Stimulated activated naive B cell treated with anti-CD40 and anti-IgM and Interleukin-4, amounts not matched to agents 10 μg/mL and 1 μg/mL and 100 μg/mL, for 72 hours (primary cell): ENCODE measurements around the gene ERI3.

Experiments
- ATAC-seq, 2 donors: fragments of 150-1000 bp; cut with Tn5 transposase; replicated peaks; 2 replicates each; pipeline ENCODE4 v1.10.0; 2021; ENCODE audit warnings: moderate library complexity in 1 of 2
- DNase-seq: peaks from one replicate; pipeline ENCODE4 v3.0.0; 2021
- H3K27ac Mint-ChIP-seq: one replicate; pipeline ENCODE4 v1.8.0; 2022; ENCODE audit warnings: mild to moderate bottlenecking, mixed read lengths
- H3K27me3 Mint-ChIP-seq, 2 donors: one replicate each; pipeline ENCODE4 v1.8.0; 2022; ENCODE audit warnings: mixed read lengths in 2 of 2
- H3K36me3 Mint-ChIP-seq, 2 donors: one replicate each; pipeline ENCODE4 v1.8.0; 2022; ENCODE audit warnings: mixed read lengths in 2 of 2, mild to moderate bottlenecking in 1 of 2
- H3K4me1 Mint-ChIP-seq, 2 donors: one replicate each; pipeline ENCODE4 v1.8.0; 2022; ENCODE audit warnings: mixed read lengths in 2 of 2, mild to moderate bottlenecking in 1 of 2
- H3K4me3 Mint-ChIP-seq, 2 donors: one replicate each; pipeline ENCODE4 v1.8.0; 2022; ENCODE audit warnings: mild to moderate bottlenecking in 2 of 2, mixed read lengths in 2 of 2, moderate library complexity in 1 of 2
- H3K9me3 Mint-ChIP-seq, 2 donors: one replicate each; pipeline ENCODE4 v1.8.0; 2022; ENCODE audit warnings: mixed read lengths in 2 of 2, mild to moderate bottlenecking in 1 of 2

ERI3 gene

DNA sequence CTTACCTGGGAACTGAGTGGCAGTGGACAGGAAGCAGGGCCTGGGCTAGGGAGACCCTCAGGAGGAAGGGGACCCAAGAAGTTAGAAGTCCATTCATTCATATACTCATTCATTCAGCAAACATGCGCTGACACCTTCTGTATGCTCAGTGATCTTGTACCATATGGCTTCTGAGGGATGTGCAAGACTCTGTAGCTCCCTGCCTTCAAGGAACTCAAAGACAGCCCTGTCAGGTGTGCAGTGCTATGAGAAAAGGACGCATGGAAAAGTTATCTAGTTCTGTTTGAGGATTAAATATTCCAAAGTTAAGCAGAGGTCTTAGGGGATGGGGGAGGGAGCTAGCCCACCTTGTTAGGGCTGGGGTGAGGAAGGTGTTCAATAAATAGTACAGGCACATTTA is 129.3 kb downstream of the ERI3 start:
- ATAC-seq (no peak), DNase-seq (no peak)
- Mint-ChIP-seq H3K27ac (no peak overlapping the region), H3K9me3 (no peaks in the 10 kb centered on the region), H3K4me3 (no peak overlapping the region), H3K4me1 (peaks cover 10 to 19% of the 10 kb centered on the region in 2 donors), H3K36me3 (peaks cover 7 to 13% of the 10 kb centered on the region in 2 donors), H3K27me3 (no peaks in the 10 kb centered on the region)

DNA sequence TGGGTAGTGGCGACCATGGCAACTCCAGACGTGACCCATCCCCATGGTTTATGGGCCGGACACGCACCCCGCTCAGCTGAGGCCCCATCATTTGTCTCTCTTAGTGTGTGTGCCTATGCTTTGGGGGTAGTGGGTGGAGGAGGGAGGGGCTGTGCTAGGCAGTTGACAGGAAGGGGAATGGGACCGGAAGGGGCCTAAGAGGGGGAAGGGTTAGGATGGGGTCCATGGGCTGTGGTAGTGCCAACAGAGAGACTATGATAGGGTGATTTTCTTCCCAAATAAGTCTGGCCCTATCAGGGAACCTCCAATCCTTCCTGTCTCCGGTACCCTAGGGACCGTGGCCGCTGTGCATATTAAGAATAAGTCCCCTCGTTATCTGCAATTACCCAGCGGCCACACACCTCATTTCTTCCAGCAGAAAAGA is 131.9 kb downstream of the ERI3 start:
- DNase-seq (no peak), ATAC-seq (no peak)
- Mint-ChIP-seq H3K4me1 (peaks cover 10 to 19% of the 10 kb centered on the region in 2 donors), H3K27ac (peak overlapping the region; percentile 66), H3K4me3 (no peak overlapping the region), H3K27me3 (no peaks in the 10 kb centered on the region), H3K9me3 (no peaks in the 10 kb centered on the region), H3K36me3 (peaks cover 13 to 18% of the 10 kb centered on the region in 2 donors)

DNA sequence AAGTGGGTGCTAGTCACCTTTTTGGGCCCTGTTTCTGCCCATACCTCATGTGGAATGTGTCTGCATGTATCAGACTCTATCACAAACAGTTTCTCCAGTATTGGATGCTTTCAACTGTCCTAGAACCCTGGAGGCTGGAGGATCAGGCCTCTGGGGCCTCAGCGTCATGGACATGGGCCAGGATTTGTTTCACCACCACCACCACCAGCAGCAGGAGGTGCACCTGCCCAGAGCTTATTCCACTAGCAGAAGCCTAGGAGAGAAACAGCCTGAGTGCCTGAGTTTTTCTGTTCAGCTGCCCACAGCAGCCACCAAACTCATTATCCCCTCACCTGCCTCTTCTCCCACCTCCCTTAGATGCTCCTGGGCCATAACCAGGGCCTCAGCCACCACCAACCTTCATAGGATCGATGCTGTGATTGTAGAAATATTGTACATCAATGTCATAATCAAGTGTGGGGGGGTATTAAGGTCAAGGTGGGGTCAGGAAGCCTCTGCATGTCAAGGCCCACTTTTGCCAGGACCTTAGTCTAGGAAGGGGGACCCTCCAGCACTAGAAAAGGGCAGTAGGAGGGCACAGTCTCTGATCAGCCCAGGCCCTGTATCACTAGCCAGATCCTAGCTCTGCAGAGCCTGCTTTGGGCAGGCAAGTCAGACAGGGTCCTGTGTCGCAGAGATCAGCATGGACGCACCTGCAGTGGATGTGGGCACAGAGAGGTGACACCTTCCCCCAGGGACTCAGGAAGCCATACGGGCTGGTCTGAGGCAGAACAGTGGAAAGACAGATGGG is 132.5 kb downstream of the ERI3 start:
- Mint-ChIP-seq H3K27me3 (no peaks in the 10 kb centered on the region), H3K9me3 (no peaks in the 10 kb centered on the region), H3K4me3 (no peak overlapping the region), H3K4me1 (peaks cover 10 to 23% of the 10 kb centered on the region in 2 donors), H3K36me3 (peaks cover 13 to 19% of the 10 kb centered on the region in 2 donors), H3K27ac (peak overlapping the region; percentile 66)
- DNase-seq (no peak), ATAC-seq (peak; percentile 19 to 22)

DNA sequence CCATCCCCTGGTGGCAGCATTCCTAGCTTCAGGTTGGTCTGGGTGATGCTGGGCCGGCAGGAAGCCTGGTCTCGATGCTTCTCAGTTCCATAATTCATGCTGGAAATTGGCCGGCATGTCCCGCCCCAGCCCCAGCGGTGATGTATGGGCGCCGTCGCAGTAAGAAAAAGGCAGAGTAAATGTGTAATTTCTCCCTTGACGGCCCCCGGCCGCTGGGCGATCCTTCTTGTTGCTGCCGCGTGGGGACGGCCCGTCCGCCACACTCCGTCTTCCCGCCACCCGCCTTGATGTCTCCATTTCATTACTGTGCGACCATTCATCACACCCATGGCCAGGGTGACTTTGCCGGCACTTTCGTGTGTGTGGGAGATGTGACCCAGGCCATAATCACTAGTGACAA is 133.3 kb downstream of the ERI3 start:
- no peak for DNase-seq
- no peak overlapping the region for H3K27ac Mint-ChIP-seq
- H3K27me3 Mint-ChIP-seq = no peaks in the 10 kb centered on the region
- peaks cover 18 to 23% of the 10 kb centered on the region in 2 donors for H3K36me3 Mint-ChIP-seq
- H3K9me3 Mint-ChIP-seq = no peaks in the 10 kb centered on the region
- H3K4me3 Mint-ChIP-seq = no peak overlapping the region
- no peak for ATAC-seq
- H3K4me1 Mint-ChIP-seq = peaks cover 16 to 31% of the 10 kb centered on the region in 2 donors

DNA sequence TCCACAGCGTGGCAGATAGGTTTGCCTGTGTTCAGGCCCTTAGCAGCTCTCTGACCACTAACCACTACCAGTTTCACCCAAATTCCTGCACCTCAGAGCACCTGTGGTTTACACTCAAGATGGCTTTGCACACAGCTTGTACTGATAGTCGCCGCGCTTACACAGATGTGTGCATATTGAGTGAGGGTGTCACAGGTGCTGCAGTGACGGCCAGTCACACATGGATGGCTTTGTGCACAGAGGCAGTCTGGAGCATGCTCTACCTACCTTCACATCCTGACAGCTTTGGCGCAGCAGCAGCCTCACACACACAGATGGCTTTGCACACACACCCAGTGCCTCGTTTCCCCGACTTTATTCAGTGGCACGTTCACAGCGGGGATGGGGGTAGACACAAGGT is 134.3 kb downstream of the ERI3 start:
- ATAC-seq (no peak), DNase-seq (no peak)
- H3K4me3 Mint-ChIP-seq = no peak overlapping the region
- no peaks in the 10 kb centered on the region for H3K9me3 Mint-ChIP-seq
- peaks cover 23 to 25% of the 10 kb centered on the region in 2 donors for H3K36me3 Mint-ChIP-seq
- peak overlapping the region; percentile 10 for H3K27ac Mint-ChIP-seq
- peaks cover 16 to 31% of the 10 kb centered on the region in 2 donors for H3K4me1 Mint-ChIP-seq
- no peaks in the 10 kb centered on the region for H3K27me3 Mint-ChIP-seq

DNA sequence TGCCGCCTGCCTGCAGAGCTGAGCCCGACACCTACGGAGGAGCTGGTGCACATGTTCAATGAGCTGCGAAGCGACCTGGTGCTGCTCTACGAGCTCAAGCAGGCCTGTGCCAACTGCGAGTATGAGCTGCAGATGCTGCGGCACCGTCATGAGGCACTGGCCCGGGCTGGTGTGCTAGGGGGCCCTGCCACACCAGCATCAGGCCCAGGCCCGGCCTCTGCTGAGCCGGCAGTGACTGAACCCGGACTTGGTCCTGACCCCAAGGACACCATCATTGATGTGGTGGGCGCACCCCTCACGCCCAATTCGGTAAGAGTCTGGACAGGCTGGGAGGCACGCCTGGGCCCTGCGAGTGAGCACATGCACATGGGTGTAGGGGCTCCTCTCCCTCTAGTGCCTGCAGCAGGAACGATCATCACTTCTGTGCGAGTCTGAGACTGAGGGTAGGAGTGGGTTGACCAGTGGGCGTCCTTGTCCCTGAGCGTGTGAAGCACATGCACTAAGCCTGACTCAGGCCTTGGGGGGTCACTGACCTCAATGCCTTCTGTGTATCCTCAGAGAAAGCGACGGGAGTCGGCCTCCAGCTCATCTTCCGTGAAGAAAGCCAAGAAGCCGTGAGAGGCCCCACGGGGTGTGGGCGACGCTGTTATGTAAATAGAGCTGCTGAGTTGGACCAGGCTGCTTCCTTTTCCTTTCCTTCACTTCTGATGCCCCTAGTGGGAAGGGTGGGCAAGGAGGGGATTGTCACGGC is 134.9 kb downstream of the ERI3 start:
- ATAC-seq (no peak), DNase-seq (no peak)
- peaks cover 18 to 33% of the 10 kb centered on the region in 2 donors for H3K4me1 Mint-ChIP-seq
- no peak overlapping the region for H3K4me3 Mint-ChIP-seq
- no peaks in the 10 kb centered on the region for H3K27me3 Mint-ChIP-seq
- H3K27ac Mint-ChIP-seq = peak overlapping the region; percentile 10
- no peaks in the 10 kb centered on the region for H3K9me3 Mint-ChIP-seq
- H3K36me3 Mint-ChIP-seq = peaks cover 26% of the 10 kb centered on the region in 2 donors

DNA sequence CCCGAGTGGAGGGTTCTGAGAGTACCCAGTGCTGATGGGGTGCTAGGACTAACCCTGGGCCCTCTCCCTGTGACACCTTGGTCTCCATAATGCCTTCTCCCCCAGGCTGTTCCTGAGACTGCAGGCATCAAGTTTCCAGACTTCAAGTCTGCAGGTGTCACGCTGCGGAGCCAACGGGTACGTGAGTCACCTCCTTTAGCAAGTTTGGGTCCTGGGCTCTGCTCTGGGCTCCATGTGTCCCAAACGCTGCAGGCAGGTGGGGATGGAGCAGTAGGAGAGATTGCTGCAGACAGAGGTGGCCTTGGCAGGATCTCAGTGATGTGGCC is 135.8 kb downstream of the ERI3 start:
- Mint-ChIP-seq H3K4me3 (no peak overlapping the region), H3K4me1 (peaks cover 26 to 42% of the 10 kb centered on the region in 2 donors), H3K27ac (no peak overlapping the region)

DNA sequence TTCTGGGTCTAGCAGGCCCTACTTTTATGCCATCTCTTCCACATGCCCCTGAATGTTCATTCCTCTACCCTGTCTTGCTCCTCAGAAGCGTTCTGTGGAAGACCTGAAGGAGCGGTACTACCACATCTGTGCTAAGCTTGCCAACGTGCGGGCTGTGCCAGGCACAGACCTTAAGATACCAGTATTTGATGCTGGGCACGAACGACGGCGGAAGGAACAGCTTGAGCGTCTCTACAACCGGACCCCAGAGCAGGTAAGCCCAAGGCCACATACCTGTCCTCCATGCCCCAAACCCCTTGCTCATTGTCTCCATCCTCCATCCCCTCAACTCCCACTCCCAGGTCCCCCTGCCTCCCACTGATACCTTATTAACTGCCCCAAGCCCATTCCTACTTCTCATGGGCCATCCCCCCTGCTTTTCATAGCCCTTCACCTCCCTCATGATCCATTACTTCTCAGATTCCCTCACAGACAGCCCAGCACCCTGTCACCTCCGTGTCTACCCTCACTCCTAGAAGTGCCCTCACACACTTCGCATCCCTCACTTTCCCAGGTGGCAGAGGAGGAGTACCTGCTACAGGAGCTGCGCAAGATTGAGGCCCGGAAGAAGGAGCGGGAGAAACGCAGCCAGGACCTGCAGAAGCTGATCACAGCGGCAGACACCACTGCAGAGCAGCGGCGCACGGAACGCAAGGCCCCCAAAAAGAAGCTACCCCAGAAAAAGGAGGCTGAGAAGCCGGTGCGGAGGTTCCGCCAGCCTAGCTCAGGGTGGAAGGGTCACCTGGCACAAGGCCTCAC is 136.4 kb downstream of the ERI3 start:
- Mint-ChIP-seq H3K4me3 (no peak overlapping the region), H3K36me3 (peaks cover 27 to 29% of the 10 kb centered on the region in 2 donors), H3K27me3 (no peaks in the 10 kb centered on the region), H3K27ac (peak overlapping the region; percentile 78), H3K9me3 (no peaks in the 10 kb centered on the region), H3K4me1 (peaks cover 28 to 42% of the 10 kb centered on the region in 2 donors)
- ATAC-seq (no peak), DNase-seq (no peak)

More for the DNA sequence above, 135.8 kb downstream of the ERI3 start:
- Mint-ChIP-seq H3K9me3 (no peaks in the 10 kb centered on the region), H3K27me3 (no peaks in the 10 kb centered on the region), H3K36me3 (peaks cover 27 to 28% of the 10 kb centered on the region in 2 donors)
- DNase-seq (no peak), ATAC-seq (no peak)

DNA sequence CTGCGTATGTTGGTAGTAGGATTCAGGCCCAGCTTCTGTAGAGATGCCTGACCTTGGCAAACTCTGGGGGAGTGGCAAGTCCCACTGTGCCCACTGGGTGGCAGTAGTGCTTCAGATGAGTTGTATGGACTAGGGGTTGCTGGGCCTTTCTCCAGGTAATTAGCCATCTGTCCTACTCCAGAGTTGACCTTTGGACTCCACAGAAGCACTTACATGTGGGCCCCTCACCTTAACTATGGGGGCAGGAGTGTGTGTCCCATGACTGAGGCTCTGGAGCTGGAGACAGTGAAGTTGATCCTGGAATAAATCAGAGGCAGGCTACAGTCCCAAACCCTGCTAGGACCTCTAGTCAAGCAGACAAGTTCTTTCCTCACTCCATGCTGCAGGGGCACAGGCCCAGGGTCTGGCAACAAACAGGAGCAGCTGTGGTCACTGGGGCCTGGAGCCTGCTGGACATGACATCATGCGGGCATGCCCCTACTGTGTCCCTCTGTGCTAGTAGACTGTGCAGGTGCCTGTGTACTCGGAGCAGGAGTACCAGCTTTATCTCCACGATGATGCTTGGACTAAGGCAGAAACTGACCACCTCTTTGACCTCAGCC is 137.1 kb downstream of the ERI3 start:
- H3K4me3 Mint-ChIP-seq = no peak overlapping the region
- H3K27me3 Mint-ChIP-seq = no peaks in the 10 kb centered on the region
- H3K36me3 Mint-ChIP-seq = peaks cover 27 to 31% of the 10 kb centered on the region in 2 donors
- DNase-seq (peak; percentile 54), ATAC-seq (peak; percentile 49 to 55)
- H3K27ac Mint-ChIP-seq = no peak overlapping the region
- H3K9me3 Mint-ChIP-seq = no peaks in the 10 kb centered on the region
- peaks cover 23 to 41% of the 10 kb centered on the region in 2 donors for H3K4me1 Mint-ChIP-seq

DNA sequence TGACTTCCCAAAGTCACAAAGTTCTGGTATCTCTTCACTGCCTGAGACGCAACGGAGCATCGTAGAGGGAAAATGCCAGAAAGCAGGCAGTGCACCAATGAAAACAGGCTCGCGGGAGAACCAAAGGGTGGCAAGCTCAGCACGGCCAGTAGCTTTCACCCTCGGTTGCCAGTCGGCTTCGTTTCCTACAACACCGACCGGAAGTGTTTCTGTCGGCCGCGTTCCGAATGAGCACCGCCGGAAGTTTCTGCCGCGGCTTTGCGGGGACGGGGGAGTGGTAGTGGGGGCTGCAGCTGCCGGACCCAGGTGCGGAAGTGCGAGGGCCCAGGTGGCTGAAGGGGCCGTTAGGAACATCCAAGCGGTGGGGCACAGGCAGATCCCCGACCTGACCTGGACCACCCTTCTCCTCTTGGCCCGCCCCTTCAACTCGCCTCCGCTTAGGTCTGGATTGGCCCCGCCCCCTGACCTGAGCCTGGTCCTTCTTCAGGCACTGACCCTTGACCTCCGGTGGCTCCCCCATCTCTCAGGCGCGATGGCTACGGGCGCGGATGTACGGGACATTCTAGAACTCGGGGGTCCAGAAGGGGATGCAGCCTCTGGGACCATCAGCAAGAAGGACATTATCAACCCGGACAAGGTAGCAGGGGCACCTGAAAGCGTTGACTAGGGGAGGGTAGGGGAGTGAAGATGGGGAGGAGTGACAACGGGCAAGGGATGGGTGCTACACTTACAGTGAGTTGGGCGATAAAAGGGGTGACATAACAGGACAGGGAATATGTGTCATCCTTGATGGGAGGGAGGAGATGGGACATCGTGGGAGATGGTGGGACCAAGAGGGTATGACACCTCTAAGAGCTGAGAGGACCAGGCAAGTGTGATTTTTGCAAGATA is 141.6 kb downstream of the ERI3 start, which contains the start of gene DMAP1:
TSS of gene DMAP1 (plus strand) at position 250 of the 891 bp plus-strand sequence. CDS start at position 533, 283 bp downstream.
- peak within 1 kb of the TSS; percentile 91 to 99 for H3K4me3 Mint-ChIP-seq
- peaks cover 29 to 45% of the 10 kb centered on the region in 2 donors for H3K4me1 Mint-ChIP-seq
- H3K27ac Mint-ChIP-seq = peak within 1 kb of the TSS; percentile 97
- DNase-seq = peak; percentile 76
- H3K36me3 Mint-ChIP-seq = peaks cover 15 to 16% of the 10 kb centered on the region in 2 donors
- H3K9me3 Mint-ChIP-seq = no peaks in the 10 kb centered on the region
- H3K27me3 Mint-ChIP-seq = no peaks in the 10 kb centered on the region
- peak; percentile 88 to 89 for ATAC-seq

DNA sequence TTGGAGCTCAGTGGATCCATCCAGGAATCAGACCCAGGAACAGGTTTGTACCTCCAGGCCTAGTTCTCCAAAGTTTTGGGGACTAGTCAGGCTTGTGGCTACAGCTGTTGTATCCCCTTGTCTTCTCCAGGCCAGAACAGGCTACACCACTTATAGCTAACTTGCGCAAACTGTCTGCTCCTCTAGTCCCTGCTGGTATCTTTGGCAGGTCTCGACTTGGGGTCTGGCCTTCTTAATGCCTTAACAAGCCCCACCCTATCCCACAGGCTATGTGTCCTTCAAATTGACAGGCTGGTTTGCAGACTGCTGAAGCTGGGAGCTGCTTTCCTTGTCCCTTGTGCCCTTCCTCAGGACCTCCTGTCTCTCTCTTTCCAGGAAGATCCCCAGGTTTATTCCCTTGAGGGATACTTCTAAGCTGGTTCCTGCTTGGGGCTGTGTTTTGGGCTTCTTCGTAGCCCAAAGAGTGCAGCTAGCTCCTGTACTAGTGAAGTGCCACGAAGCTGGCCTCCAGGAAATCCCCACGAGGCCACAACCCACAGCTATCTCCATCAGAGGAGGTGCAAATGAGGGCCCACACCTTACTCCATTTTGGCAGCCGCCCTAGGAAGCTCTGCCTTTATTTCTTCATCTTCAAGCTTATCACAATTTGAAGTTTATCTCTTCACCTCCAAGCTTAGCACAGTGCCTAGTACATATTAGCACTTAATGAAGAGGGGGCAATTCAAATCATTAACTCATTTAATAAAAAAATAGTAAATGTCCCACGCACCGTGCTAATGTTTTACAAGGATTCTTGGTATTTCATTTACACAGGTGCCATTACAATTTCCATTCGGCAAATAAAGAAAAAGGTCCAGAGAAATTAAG is 142.5 kb downstream of the ERI3 start:
- Mint-ChIP-seq H3K9me3 (no peaks in the 10 kb centered on the region), H3K36me3 (peaks cover 12 to 13% of the 10 kb centered on the region in 2 donors), H3K27me3 (no peaks in the 10 kb centered on the region), H3K4me3 (peak overlapping the region; percentile 91 to 99), H3K4me1 (peaks cover 29 to 40% of the 10 kb centered on the region in 2 donors), H3K27ac (peak overlapping the region; percentile 97)
- DNase-seq (no peak), ATAC-seq (peak; percentile 55 to 56)

DNA sequence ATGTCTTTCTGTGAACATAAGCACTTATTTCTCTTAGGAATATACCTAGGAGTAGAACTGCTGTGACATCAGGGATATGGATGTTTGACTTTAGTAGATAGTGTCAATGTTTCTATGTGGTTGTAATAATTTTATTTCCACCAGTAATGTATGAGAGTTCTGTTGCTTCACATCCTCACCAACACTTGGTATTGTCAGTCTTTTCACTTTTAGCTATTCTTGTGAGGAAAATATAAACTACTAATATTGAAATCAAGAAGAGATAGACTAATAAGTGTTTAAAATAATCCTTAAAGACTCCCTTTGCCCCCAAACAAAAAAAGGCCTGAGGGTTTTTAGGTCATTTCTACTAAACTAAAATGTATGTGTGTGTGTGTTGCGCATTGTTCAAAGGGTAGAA is 144.5 kb downstream of the ERI3 start:
- H3K4me3 Mint-ChIP-seq = no peak overlapping the region
- no peak for ATAC-seq
- no peaks in the 10 kb centered on the region for H3K27me3 Mint-ChIP-seq
- no peak overlapping the region for H3K27ac Mint-ChIP-seq
- no peaks in the 10 kb centered on the region for H3K9me3 Mint-ChIP-seq
- DNase-seq = no peak
- peaks cover 23 to 33% of the 10 kb centered on the region in 2 donors for H3K4me1 Mint-ChIP-seq
- peaks cover 1 to 9% of the 10 kb centered on the region in 2 donors for H3K36me3 Mint-ChIP-seq
